K562 (cell line): Measurements from ENCODE around the gene RNF181. TPM values are rescaled to one million over a fixed set of nuclear protein-coding genes. Genes with fewer than 3 reads are reported as not detected.

Experiments used
- BACH1 ChIP-seq: fragments of 200-800 bp; sonication (Bioruptor generic); IDR thresholded peaks from 2 replicates; pipeline ENCODE4 v1.6.1; 2016; ENCODE audit warnings: missing genetic modification characterization, missing compliant biosample characterization
- CBX3 ChIP-seq, 2 experiments: IDR thresholded peaks; 1 replicate in 1 of 2; 2 replicates in 1 of 2; pipeline ENCODE4 v1.6.1; 2012; ENCODE audit warnings: inconsistent platforms in 2 of 2, low read length in 2 of 2, borderline replicate concordance in 1 of 2, control low read depth in 1 of 2
- CEBPB ChIP-seq: fragments of 450-650 bp; IDR thresholded peaks from 2 replicates; pipeline ENCODE4 v1.6.1; 2016; ENCODE audit warnings: missing genetic modification characterization, missing compliant biosample characterization
- CREBBP ChIP-seq: IDR thresholded peaks from one replicate; pipeline ENCODE4 v1.6.1; 2012; ENCODE audit warnings: low read depth, mild to moderate bottlenecking, control low read depth, inconsistent platforms, low read length
- EP400 ChIP-seq: fragments of 450-650 bp; IDR thresholded peaks from 2 replicates; pipeline ENCODE4 v1.6.1; 2017; ENCODE audit warnings: antibody characterized with exemption, mild to moderate bottlenecking, moderate library complexity
- GTF2F1 ChIP-seq: IDR thresholded peaks from 2 replicates; pipeline ENCODE4 v1.6.1; 2011; ENCODE audit warnings: low read depth, low read length, improper control_type of control experiment
- HDAC8 ChIP-seq: fragments of 450-650 bp; IDR thresholded peaks from 2 replicates; pipeline ENCODE4 v1.6.1; 2016; ENCODE audit warnings: mild to moderate bottlenecking, missing genetic modification characterization, moderate library complexity, missing compliant biosample characterization
- MAFG ChIP-seq: fragments of 450-650 bp; conservative IDR thresholded peaks from 2 replicates; pipeline ENCODE4 v1.6.1; 2016; ENCODE audit warnings: missing genetic modification characterization, missing compliant biosample characterization
- NCOA1 ChIP-seq: fragments of 450-650 bp; IDR thresholded peaks from 2 replicates; pipeline ENCODE4 v1.6.1; 2016; ENCODE audit warnings: low read depth
- NONO ChIP-seq, 2 experiments: fragments of 200-400 bp in 1 of 2; fragments of 450-650 bp in 1 of 2; formaldehyde crosslinking in 1 of 2; IDR thresholded peaks; 2 replicates each; pipeline ENCODE4 v1.6.1; 2017; ENCODE audit warnings: low read depth in 2 of 2, mild to moderate bottlenecking in 2 of 2, moderate library complexity in 2 of 2, low read length in 1 of 2
- POLR2AphosphoS2 ChIP-seq: IDR thresholded peaks from 2 replicates; pipeline ENCODE4 v1.6.1; 2012; ENCODE audit warnings: low read length, improper control_type of control experiment
- POLR2AphosphoS5 ChIP-seq: IDR thresholded peaks from 2 replicates; pipeline ENCODE4 v1.6.1; 2011; ENCODE audit warnings: mild to moderate bottlenecking, low read depth, low read length, moderate library complexity; ENCODE audit not compliant: control insufficient read depth, insufficient read depth
- POLR2H ChIP-seq: IDR thresholded peaks from 2 replicates; pipeline ENCODE4 v1.6.1; 2016; ENCODE audit warnings: missing genetic modification characterization, low read depth, mild to moderate bottlenecking, control low read depth, missing compliant biosample characterization, moderate library complexity
- SMAD4 ChIP-seq: fragments of 250-450 bp; sonication (Bioruptor Pico); conservative IDR thresholded peaks from 2 replicates; pipeline ENCODE4 v1.8.0; 2021; ENCODE audit warnings: inconsistent platforms, mild to moderate bottlenecking, moderate library complexity
- SNRNP70 ChIP-seq: fragments of 200-400 bp; formaldehyde crosslinking; optimal IDR thresholded peaks from 2 replicates; pipeline ENCODE3; 2017; ENCODE audit warnings: low read depth, low read length
- SP1 ChIP-seq: sonication (generic); formaldehyde crosslinking; IDR thresholded peaks from 2 replicates; pipeline ENCODE4 v1.8.1; 2022; ENCODE audit warnings: mild to moderate bottlenecking, missing genetic modification reagents
- STAG1 ChIP-seq: sonication (generic); formaldehyde crosslinking; IDR thresholded peaks from 2 replicates; pipeline ENCODE4 v1.5.0; 2020; ENCODE audit warnings: missing genetic modification reagents, borderline replicate concordance
- TAF9B ChIP-seq: fragments of 450-650 bp; IDR thresholded peaks from 2 replicates; pipeline ENCODE4 v1.6.1; 2018; ENCODE audit warnings: mild to moderate bottlenecking; ENCODE audit not compliant: partially characterized antibody
- TBL1XR1 ChIP-seq, 2 experiments: IDR thresholded peaks; 2 replicates each; pipeline ENCODE4 v1.6.1; 2012; ENCODE audit warnings: improper control_type of control experiment in 2 of 2, low read length in 2 of 2, mild to moderate bottlenecking in 1 of 2
- TRIM28 ChIP-seq: fragments of 450-650 bp; IDR thresholded peaks from 2 replicates; pipeline ENCODE4 v1.6.1; 2017
- ZNF408 ChIP-seq: fragments of 250-450 bp; sonication (Bioruptor Pico); IDR thresholded peaks from 2 replicates; pipeline ENCODE4 v1.4.0; 2020; ENCODE audit warnings: low read depth, mild to moderate bottlenecking, moderate library complexity
- ZNF507 ChIP-seq: conservative IDR thresholded peaks from 2 replicates; pipeline ENCODE4 v1.6.1; 2017; ENCODE audit warnings: missing genetic modification characterization, missing compliant biosample characterization
- ZZZ3 ChIP-seq: fragments of 450-650 bp; IDR thresholded peaks from 2 replicates; pipeline ENCODE4 v1.6.1; 2016; ENCODE audit warnings: antibody characterized with exemption, mild to moderate bottlenecking, moderate library complexity
- polyA plus RNA-seq, 8 experiments: library from polyadenylated mRNA; depleted of rRNA in 4 of 8; stranded (reverse) in 5 of 8; unstranded in 3 of 8; fragments of >200 nt; fragmentation: Nextera tagmentation in 2 of 8; fragmentation: Illumina TruSeq in 1 of 8; extraction: Ambion mirVana in 2 of 8; extraction: Trizol in 1 of 8; gene quantifications; 2 replicates each; pipeline versions ENCODE4 v1.2.1 to v1.2.3, GENCODE V29; 2011 to 2014; ENCODE audit warnings: inconsistent platforms in 1 of 8, missing spikeins in 1 of 8
- total RNA-seq, 7 experiments: library from RNA; depleted of rRNA in 6 of 7; stranded (reverse); fragments of >200 nt in 6 of 7; fragmentation: Illumina TruSeq in 2 of 7; extraction: Trizol in 2 of 7; gene quantifications; 2 replicates each; pipeline versions ENCODE4 v1.2.1 to v1.2.3, GENCODE V29; 2011 to 2021; ENCODE audit warnings: low replicate concordance in 1 of 7
- TF ChIP-seq, protein P1 (sequence below): fragments of 250-450 bp; sonication (Bioruptor Pico); IDR thresholded peaks from 2 replicates; pipeline ENCODE4 v1.4.0; 2020; ENCODE audit warnings: mild to moderate bottlenecking, moderate library complexity
- TF ChIP-seq, protein P2 (sequence below): fragments of 250-450 bp; sonication (Bioruptor Pico); IDR thresholded peaks from 2 replicates; pipeline ENCODE4 v1.4.0; 2020; ENCODE audit warnings: mild to moderate bottlenecking, moderate library complexity

The RNF181 gene
- total and polyA plus RNA-seq, 9 of the 15 experiments (the other 6 are each of a cell fraction or from before 2014, with no cell fraction given): 139 to 492 (median 253) TPM

DNA sequence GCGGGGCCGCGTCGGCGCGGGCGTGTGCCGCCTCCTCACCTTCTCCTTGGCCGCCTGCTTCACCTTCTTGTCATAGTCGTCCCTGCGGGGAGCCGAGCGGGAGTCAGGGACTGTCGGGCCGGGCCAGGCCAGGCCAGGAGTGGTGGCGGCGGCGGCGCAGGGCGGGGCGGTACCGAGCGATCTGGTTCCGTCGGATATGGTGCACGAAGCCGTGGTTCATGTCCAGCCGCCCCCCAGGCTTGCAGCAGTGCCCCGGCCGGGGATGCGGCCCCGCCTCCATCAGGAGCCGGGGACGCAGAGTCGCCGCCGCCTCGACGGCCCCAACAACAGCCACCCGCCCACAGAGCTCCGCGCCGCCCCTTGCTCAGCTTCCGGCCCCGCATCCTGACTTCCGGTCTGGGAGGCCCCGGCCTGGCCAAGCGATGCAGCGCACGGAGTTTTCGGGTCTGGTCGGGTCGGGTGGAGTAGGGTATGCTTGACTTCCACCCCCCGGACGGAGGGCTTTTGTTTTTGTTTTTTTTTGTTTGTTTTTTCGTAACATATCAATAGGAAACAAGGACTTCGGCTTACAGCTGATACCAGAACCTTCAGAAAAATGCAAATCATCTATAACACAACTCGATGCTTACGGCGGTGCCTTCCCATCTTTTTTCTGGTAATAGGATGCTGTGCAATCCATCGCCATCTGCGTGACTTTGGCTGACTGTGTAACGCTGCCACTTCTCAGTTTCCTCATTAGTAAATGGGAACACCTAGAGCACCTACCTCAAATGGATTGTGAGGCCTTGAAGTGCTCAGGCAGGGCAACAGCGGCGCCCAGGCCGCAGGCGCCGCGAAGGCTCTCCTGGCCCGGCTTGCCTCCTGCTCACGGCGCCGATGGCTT lies 16.4 kb downstream of the RNF181 start, which contains the start of gene C2orf68 (continued):
- TF ChIP-seq TRIM28: 0 out of 2 replicates have a peak, but pooled peaks have one; percentile 17
- TF ChIP-seq NONO (IDR thresholded peaks at IDR 0.05; ENCODE audit: low read depth in 2 of 2, low read length in 1 of 2): peak; percentile 47 to 71; a peak in 3 of 4 replicates
- no peak for TF ChIP-seq STAG1
- 0 out of 2 replicates have a peak, but pooled peaks have one; percentile 75 for TF ChIP-seq GTF2F1
- TF ChIP-seq MAFG (tag): peak; percentile 35; the same call in 1 of the 2 replicates
- TF ChIP-seq HDAC8 (tag): no peak
- no peak for TF ChIP-seq BACH1 (tag)
- no peak for TF ChIP-seq ZNF507 (tag)
- peak; percentile 95 for TF ChIP-seq POLR2AphosphoS5
- TF ChIP-seq, protein P1, sequence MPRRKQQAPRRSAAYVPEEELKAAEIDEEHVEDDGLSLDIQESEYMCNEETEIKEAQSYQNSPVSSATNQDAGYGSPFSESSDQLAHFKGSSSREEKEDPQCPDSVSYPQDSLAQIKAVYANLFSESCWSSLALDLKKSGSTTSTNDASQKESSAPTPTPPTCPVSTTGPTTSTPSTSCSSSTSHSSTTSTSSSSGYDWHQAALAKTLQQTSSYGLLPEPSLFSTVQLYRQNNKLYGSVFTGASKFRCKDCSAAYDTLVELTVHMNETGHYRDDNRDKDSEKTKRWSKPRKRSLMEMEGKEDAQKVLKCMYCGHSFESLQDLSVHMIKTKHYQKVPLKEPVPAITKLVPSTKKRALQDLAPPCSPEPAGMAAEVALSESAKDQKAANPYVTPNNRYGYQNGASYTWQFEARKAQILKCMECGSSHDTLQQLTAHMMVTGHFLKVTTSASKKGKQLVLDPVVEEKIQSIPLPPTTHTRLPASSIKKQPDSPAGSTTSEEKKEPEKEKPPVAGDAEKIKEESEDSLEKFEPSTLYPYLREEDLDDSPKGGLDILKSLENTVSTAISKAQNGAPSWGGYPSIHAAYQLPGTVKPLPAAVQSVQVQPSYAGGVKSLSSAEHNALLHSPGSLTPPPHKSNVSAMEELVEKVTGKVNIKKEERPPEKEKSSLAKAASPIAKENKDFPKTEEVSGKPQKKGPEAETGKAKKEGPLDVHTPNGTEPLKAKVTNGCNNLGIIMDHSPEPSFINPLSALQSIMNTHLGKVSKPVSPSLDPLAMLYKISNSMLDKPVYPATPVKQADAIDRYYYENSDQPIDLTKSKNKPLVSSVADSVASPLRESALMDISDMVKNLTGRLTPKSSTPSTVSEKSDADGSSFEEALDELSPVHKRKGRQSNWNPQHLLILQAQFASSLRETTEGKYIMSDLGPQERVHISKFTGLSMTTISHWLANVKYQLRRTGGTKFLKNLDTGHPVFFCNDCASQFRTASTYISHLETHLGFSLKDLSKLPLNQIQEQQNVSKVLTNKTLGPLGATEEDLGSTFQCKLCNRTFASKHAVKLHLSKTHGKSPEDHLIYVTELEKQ (CRISPR knock-in tag): no peak
- TF ChIP-seq SNRNP70: no peak
- peak; percentile 95 for TF ChIP-seq POLR2H (tag)
- peak; percentile 90 for TF ChIP-seq POLR2AphosphoS2
- no peak for TF ChIP-seq NCOA1
- TF ChIP-seq, protein P2, sequence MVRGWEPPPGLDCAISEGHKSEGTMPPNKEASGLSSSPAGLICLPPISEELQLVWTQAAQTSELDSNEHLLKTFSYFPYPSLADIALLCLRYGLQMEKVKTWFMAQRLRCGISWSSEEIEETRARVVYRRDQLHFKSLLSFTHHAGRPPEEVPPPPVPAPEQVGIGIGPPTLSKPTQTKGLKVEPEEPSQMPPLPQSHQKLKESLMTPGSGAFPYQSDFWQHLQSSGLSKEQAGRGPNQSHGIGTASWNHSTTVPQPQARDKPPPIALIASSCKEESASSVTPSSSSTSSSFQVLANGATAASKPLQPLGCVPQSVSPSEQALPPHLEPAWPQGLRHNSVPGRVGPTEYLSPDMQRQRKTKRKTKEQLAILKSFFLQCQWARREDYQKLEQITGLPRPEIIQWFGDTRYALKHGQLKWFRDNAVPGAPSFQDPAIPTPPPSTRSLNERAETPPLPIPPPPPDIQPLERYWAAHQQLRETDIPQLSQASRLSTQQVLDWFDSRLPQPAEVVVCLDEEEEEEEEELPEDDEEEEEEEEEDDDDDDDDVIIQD (CRISPR knock-in tag): no peak
- peak; percentile 80 for TF ChIP-seq TAF9B
- TF ChIP-seq CEBPB (tag): no peak
- no peak for TF ChIP-seq CBX3 (IDR thresholded peaks at IDR 0.05; ENCODE audit: borderline replicate concordance in 1 of 2, low read length in 2 of 2)
- TF ChIP-seq SMAD4 (CRISPR knock-in tag): peak; percentile 37; the same call in 1 of the 2 replicates
- TF ChIP-seq SP1: peak; percentile 45
- no peak for TF ChIP-seq CREBBP
- TF ChIP-seq ZZZ3: peak; percentile 98
- peak; percentile 84; the same call in 1 of the 2 replicates for TF ChIP-seq ZNF408
- TF ChIP-seq TBL1XR1 (IDR thresholded peaks at IDR 0.05; ENCODE audit: low read length in 2 of 2): no peak
- TF ChIP-seq EP400: peak; percentile 84
